PC-9 (cell line): ENCODE results near the gene RASGRF1. TPM values are rescaled to one million over a fixed set of nuclear protein-coding genes. Genes with fewer than 3 reads are reported as not detected.

Source experiments
- BruUV-seq: library from RNA; stranded (reverse); fragments of 400-500 nt; replicated peaks from 2 replicates; lab custom pipeline; 2021; lab: Mats Ljungman, UMichigan
- CTCF ChIA-PET: fragments of 300-600 bp; sonication (Branson Sonifier 250); formaldehyde crosslinking; loops from one replicate; lab custom pipeline; 2022; ENCODE audit warnings: antibody characterized with exemption; lab: Charles Lee
- POLR2A ChIA-PET: fragments of 300-600 bp; sonication (Branson Sonifier 250); formaldehyde crosslinking; loops from one replicate; lab custom pipeline; 2022; ENCODE audit warnings: antibody characterized with exemption; ENCODE audit not compliant: unreplicated experiment; lab: Charles Lee
- DNase-seq, 2 experiments: peaks; one replicate each; pipeline versions ENCODE4 v3.0.0 to v3.0.0-alpha.2; 2015 to 2022; ENCODE audit warnings: mixed read lengths in 1 of 2
- H2AFZ ChIP-seq: fragments of 200-600 bp; sonication (generic); 2 replicates; pipeline ENCODE4 v1.8.1; 2017; ENCODE audit warnings: antibody characterized with exemption
- H3F3A ChIP-seq: fragments of 200-600 bp; sonication (generic); 2 replicates; pipeline ENCODE4 v1.8.1; 2017; ENCODE audit warnings: antibody characterized with exemption, mild to moderate bottlenecking, low read depth; ENCODE audit not compliant: insufficient read depth
- H3K27ac ChIP-seq: fragments of 200-600 bp; sonication (generic); 2 replicates; pipeline ENCODE4 v1.6.1; 2016; ENCODE audit warnings: mixed run types
- H3K27me3 ChIP-seq: fragments of 200-600 bp; sonication (generic); 2 replicates; pipeline ENCODE4 v1.6.1; 2016; ENCODE audit warnings: low read depth, mixed run types; ENCODE audit not compliant: insufficient read depth
- H3K36me3 ChIP-seq: fragments of 200-600 bp; sonication (generic); 2 replicates; pipeline ENCODE4 v1.6.1; 2016; ENCODE audit warnings: low read depth, mixed run types
- H3K4me1 ChIP-seq: fragments of 200-600 bp; sonication (generic); replicated peaks from 2 replicates; pipeline ENCODE4 v1.6.1; 2016; ENCODE audit warnings: mixed run types; ENCODE audit not compliant: insufficient read depth
- H3K4me2 ChIP-seq: fragments of 200-600 bp; sonication (generic); 2 replicates; pipeline ENCODE4 v1.6.1; 2017; ENCODE audit warnings: mixed run types
- H3K4me3 ChIP-seq: fragments of 200-600 bp; sonication (generic); 2 replicates; pipeline ENCODE4 v1.6.1; 2016; ENCODE audit warnings: mixed run types
- H3K79me2 ChIP-seq: fragments of 200-600 bp; sonication (generic); 2 replicates; pipeline ENCODE4 v1.6.1; 2017; ENCODE audit warnings: low read depth, mixed run types
- H3K9me2 ChIP-seq: fragments of 200-600 bp; sonication (generic); 2 replicates; pipeline ENCODE4 v1.8.1; 2017; ENCODE audit warnings: mild to moderate bottlenecking; ENCODE audit not compliant: insufficient read depth
- H3K9me3 ChIP-seq: fragments of 200-600 bp; sonication (generic); 2 replicates; pipeline ENCODE4 v1.8.1; 2016; ENCODE audit warnings: low read depth; ENCODE audit not compliant: insufficient read depth
- H4K20me1 ChIP-seq: fragments of 200-600 bp; sonication (generic); 2 replicates; pipeline ENCODE4 v1.8.1; 2017; ENCODE audit not compliant: insufficient read depth
- EZH2 ChIP-seq: fragments of 200-600 bp; sonication (generic); IDR thresholded peaks from 2 replicates; pipeline ENCODE4 v1.8.0; 2017; ENCODE audit warnings: antibody characterized with exemption, low read depth
- intact Hi-C: fragments of 100-400 bp; cut with micrococcal nuclease; formaldehyde crosslinking; loops from one replicate; pipeline ENCODE4 v1.10.0; 2022; ENCODE audit not compliant: unreplicated experiment
- total RNA-seq: library from RNA; stranded (reverse); gene quantifications from 2 replicates; pipeline ENCODE4 v1.2.3, GENCODE V29; 2021
- TF ChIP-seq, protein P1 (sequence below): fragments of 200-600 bp; sonication (generic); conservative IDR thresholded peaks from 2 replicates; pipeline ENCODE4 v1.6.1; 2017; ENCODE audit warnings: mixed run types, antibody characterized with exemption, mild to moderate bottlenecking, moderate library complexity

RASGRF1 gene
- total RNA-seq, 1 experiment from 2014 or later, result 6.0 TPM

DNA sequence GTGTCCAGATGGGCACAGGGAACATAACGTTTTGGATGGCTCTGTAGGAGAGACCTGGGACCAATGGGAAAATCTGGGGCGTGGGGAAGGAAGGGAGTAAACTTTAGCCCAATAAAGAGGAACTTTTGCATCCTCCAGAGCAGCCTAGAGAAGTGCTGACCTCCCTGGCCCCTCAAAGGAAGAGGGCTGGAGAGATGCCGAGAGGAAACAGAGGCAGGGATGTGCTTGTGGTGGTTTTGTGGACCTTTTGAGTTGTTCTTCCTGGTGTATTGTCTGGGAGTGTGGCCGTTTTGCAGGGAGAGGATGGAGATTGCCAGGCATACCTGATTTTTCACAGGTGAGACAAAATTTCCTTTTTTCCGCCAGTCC is 155.9 kb downstream of the RASGRF1 start:
- Histone ChIP-seq H3K79me2 (no peaks in the 10 kb centered on the region), H3K4me3 (no peak overlapping the region), H2AFZ (no peak overlapping the region), H3K9me3 (no peaks in the 10 kb centered on the region), H3F3A (peaks cover 27% of the 10 kb centered on the region), H3K9me2 (no peaks in the 10 kb centered on the region), H3K4me1 (peaks cover 20% of the 10 kb centered on the region), H3K36me3 (0 out of 2 replicates have a peak, but pooled peaks cover 4% of the 10 kb centered on the region), H3K4me2 (no peak overlapping the region), H3K27me3 (no peaks in the 10 kb centered on the region), H4K20me1 (no peaks in the 10 kb centered on the region), H3K27ac (no peak overlapping the region)
- ChIA-PET POLR2A (no interaction called here), CTCF (no interaction called here)
- BruUV-seq, result no TSS peak
- no peak for DNase-seq
- intact Hi-C loops, result no loop called here
- TF ChIP-seq, protein P1, sequence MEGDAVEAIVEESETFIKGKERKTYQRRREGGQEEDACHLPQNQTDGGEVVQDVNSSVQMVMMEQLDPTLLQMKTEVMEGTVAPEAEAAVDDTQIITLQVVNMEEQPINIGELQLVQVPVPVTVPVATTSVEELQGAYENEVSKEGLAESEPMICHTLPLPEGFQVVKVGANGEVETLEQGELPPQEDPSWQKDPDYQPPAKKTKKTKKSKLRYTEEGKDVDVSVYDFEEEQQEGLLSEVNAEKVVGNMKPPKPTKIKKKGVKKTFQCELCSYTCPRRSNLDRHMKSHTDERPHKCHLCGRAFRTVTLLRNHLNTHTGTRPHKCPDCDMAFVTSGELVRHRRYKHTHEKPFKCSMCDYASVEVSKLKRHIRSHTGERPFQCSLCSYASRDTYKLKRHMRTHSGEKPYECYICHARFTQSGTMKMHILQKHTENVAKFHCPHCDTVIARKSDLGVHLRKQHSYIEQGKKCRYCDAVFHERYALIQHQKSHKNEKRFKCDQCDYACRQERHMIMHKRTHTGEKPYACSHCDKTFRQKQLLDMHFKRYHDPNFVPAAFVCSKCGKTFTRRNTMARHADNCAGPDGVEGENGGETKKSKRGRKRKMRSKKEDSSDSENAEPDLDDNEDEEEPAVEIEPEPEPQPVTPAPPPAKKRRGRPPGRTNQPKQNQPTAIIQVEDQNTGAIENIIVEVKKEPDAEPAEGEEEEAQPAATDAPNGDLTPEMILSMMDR, result no peak
- no peak for TF ChIP-seq EZH2

DNA sequence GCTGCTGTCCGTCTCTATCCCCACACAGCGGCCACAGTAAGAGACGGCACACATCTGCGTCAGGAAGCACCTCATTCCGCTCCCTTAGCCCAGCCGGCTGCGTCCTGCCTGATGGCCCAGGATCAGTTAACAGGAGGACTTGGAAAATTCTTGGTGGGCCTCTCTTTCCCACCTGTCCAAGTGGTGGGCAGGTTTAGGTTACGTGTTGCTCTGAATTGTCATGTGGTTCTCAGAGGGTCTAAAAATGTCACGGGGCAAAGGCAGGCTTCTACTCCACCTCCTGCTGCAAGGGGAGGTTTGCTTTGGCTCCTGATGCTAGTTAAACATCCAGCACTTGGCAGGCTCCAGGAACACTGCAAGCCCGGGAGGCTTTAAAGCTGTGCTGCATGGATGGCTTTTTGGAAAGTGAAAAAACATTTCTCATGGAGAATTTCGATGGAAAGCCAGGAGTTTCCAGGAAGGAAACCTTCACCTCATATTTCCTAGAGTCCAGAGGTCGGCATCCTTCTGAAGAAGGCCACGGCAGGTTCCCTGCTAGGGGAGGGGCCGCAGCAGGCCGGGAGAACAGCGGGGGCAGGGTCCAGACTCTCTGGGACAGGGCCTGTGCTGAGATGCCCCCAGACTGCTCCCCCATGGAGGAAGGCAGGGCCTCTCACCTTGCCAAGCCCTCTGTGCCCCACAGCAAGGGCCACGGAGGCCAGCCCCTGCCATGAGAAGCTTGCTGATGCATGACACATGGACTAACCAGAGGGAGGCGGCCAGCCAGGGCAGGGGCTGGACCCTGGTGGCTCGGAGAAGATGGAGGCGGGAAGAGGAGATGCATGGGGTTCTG is 156.5 kb downstream of the RASGRF1 start:
- Histone ChIP-seq H3K27ac (no peak overlapping the region), H4K20me1 (no peaks in the 10 kb centered on the region), H3K4me3 (no peak overlapping the region), H3K27me3 (no peaks in the 10 kb centered on the region), H3F3A (peaks cover 28% of the 10 kb centered on the region), H2AFZ (no peak overlapping the region), H3K36me3 (0 out of 2 replicates have a peak, but pooled peaks cover 3% of the 10 kb centered on the region), H3K9me2 (no peaks in the 10 kb centered on the region), H3K9me3 (no peaks in the 10 kb centered on the region), H3K4me1 (peaks cover 22% of the 10 kb centered on the region), H3K4me2 (no peak overlapping the region), H3K79me2 (no peaks in the 10 kb centered on the region)
- intact Hi-C loops, result no loop called here
- BruUV-seq, result no TSS peak
- no peak for DNase-seq
- CTCF ChIA-PET, result no interaction called here
- TF ChIP-seq, protein P1, result no peak
- TF ChIP-seq EZH2, result no peak
- POLR2A ChIA-PET, result no interaction called here

DNA sequence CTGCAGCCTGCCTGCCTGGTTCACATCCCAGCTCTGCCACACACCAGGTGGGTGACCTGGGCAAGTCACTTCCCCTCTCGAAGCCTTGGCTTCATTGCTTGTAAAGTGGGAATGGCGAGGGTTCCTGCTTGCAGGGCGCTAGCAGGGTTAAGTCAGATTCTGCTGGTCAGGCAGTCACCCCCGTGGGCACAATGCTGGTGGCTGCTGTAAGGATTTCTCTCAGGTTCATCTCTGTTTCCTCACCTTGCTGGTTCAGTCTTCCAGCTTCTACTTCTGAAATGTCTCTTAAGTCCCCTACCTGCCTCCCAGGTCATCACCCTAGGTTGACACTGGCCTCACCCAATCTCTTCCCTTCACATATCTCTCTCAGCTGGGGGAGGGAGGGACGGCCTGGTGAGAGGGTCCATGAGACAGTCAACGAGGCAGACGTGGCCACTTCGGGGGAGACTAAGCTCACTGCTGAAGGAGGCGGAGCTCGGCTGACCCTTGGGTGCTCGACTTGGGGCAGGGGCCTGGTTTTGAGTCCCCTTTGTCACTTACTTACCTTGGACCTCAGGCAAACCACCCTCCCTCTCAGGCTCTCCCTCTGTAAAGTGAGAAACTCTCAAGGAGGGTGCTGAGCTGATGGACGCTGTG is 157.3 kb downstream of the RASGRF1 start:
- no TSS peak for BruUV-seq
- ChIA-PET CTCF (no interaction called here), POLR2A (no interaction called here)
- Histone ChIP-seq H3K27me3 (no peaks in the 10 kb centered on the region), H3K4me1 (peaks cover 22% of the 10 kb centered on the region), H3F3A (peaks cover 28% of the 10 kb centered on the region), H3K36me3 (no peaks in the 10 kb centered on the region), H4K20me1 (no peaks in the 10 kb centered on the region), H3K9me3 (no peaks in the 10 kb centered on the region), H3K9me2 (no peaks in the 10 kb centered on the region), H2AFZ (no peak overlapping the region), H3K27ac (no peak overlapping the region), H3K79me2 (no peaks in the 10 kb centered on the region), H3K4me2 (no peak overlapping the region), H3K4me3 (no peak overlapping the region)
- intact Hi-C loops, result no loop called here
- DNase-seq, result no peak
- TF ChIP-seq, protein P1, result no peak
- TF ChIP-seq EZH2, result no peak
